GM12801 (cell line): Measurements from ENCODE around the gene AP2A2.

Experiments used
- TF ChIP-seq, protein P1 (sequence below): IDR thresholded peaks from one replicate; pipeline ENCODE4 v1.5.1; 2011; ENCODE audit warnings: control low read depth; ENCODE audit not compliant: insufficient read length; ENCODE audit errors: extremely low read depth

Gene AP2A2

DNA sequence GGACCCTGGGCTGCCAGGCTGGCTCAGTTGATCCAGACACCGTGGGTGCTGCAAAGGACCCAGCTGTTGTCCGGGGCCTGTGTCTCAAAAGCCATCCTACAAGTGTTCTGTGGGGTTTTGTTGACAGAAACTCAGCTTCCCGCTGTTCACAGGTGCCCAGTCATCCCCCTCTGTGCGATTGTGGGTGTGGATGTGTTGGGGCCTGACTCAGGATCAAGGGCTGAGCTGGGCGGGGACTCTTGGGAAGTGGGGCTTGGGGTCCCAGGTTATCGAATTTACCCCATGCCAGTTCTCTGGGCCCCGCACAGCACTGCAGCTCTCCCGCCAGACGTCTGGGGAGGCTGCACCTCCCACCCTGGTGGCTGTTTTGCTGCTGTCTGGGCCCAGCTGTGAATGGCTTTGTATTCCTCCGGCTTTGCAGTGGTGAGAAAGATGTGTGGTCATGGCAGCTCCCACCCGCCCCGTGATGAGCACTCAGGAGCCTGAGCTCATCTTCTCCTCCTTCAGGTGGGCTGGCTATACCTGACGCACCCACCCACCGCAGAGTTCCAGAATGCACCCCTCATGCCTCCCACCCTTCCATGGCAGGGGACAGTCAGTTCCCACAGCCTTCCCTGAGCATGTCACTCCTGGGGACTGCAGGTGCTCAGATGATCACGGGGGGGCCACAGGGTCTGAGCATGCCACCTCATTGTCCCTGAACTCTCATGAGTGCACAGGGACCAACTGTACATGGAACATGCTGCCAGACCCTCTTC, 3.6 kb upstream of the AP2A2 start:
- TF ChIP-seq, protein P1, sequence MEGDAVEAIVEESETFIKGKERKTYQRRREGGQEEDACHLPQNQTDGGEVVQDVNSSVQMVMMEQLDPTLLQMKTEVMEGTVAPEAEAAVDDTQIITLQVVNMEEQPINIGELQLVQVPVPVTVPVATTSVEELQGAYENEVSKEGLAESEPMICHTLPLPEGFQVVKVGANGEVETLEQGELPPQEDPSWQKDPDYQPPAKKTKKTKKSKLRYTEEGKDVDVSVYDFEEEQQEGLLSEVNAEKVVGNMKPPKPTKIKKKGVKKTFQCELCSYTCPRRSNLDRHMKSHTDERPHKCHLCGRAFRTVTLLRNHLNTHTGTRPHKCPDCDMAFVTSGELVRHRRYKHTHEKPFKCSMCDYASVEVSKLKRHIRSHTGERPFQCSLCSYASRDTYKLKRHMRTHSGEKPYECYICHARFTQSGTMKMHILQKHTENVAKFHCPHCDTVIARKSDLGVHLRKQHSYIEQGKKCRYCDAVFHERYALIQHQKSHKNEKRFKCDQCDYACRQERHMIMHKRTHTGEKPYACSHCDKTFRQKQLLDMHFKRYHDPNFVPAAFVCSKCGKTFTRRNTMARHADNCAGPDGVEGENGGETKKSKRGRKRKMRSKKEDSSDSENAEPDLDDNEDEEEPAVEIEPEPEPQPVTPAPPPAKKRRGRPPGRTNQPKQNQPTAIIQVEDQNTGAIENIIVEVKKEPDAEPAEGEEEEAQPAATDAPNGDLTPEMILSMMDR = no peak

GRCh38 chr11:923691-924405, 1.8 kb upstream of the AP2A2 start:
- TF ChIP-seq, protein P1 = no peak

DNA sequence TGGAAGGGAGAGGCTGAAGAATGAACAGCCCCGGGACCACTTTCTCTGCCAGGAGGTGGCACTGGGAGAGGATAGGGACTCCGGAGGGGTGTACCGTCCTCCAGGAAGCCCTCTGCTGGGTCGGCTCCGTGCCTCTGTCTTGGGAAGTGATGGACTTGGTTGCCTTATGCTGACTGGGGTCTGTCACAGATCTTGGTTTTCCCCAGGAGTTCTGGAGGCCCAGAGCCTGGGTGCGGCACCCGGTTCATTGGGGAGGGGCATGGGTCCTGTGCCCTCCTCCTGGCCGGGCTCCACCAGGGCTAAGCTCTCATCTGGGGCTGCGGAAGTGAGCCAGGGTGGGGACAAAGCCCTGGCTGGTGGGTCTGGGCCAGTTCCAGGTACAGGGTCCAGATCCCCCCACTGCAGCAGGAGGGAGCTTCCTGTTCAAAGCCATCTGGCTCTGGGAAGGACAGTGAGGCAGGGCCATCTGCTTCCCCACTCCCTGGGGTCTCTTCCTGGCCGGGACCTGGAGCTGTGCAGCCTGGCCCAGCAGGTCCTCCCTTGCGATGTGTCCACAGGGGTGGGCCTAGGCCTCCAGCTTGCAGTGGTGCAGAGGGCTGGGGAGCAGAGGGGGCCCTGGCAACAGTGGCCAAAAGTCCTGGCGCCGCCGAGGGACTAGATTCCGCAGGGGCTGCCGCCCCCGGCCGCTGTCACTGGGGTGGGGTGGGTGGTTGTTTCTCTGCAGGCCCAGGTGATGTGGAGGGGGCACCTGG, 1.1 kb upstream of the AP2A2 start:
- TF ChIP-seq, protein P1 = no peak

DNA sequence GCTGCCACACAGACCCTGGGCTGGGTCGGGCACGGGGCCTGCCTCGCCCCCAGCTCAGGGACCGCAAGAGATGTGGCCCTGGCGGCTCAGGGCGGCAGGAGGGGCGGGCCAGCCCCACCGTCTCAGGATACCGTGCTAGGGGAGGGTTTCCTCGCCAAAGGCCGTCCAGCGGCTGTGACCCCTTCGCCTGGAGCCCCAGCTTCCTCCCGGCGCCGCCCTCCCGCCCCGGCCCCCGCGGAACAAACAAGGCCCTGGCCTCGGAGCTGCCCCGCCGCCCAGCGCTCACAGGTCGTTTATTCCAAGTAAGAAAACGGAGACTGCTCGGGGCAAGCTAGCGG, 543 bp upstream of the AP2A2 start:
- TF ChIP-seq, protein P1 = no peak

DNA sequence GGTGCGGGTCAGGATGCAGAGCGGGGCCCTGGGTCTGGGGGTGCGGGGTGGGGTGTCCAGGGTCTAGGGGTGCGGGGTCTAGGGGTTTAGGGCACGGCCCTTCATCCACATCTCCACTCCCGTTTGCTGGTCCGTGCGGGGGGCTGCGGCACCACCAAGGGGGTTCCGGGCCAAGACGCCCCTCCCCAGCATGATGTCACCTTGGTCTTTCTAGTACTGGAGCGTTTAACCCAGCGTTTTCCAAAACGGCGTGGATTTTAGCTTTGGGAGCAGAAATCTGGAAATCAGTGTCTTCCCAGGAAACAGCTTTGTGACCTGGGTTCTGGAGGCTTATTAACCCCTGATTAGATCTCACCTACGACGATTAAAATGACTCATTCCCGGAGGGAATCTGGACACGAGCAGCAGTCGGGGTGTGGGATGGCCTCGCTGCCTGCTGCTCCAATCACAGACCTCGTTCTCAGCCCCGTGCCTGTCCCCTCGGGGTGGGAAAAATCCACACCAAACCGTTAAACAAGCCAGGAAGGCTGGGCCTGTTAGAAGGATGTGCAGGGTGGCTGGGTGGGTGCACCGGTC, 759 bp downstream of the AP2A2 start:
- TF ChIP-seq, protein P1 = no peak

- TF ChIP-seq, protein P1 = no peak
These were observed 2.2 kb downstream of the AP2A2 start for GRCh38 chr11:927871-928270.

- TF ChIP-seq, protein P1 = no peak
These were observed 3.1 kb downstream of the AP2A2 start for GRCh38 chr11:928786-929185.
